PC-3 (cell line): ENCODE results near the gene TTC28. TPM values are rescaled to one million over a fixed set of nuclear protein-coding genes. Genes with fewer than 3 reads are reported as not detected.

ENCODE experiments used
- ATAC-seq: fragments of 200-7000 bp; cut with Tn5 transposase; 2 replicates; pipeline ENCODE4 v1.9.1; 2020; ENCODE audit warnings: mild to moderate bottlenecking, moderate library complexity
- BruUV-seq: library from RNA; stranded (reverse); fragments of 400-500 nt; replicated peaks from 2 replicates; lab custom pipeline; 2021; lab: Mats Ljungman, UMichigan
- CTCF ChIA-PET: fragments of 300-600 bp; sonication (Branson Sonifier 250); formaldehyde crosslinking; loops from one replicate; lab custom pipeline; 2022; ENCODE audit warnings: antibody characterized with exemption; lab: Charles Lee
- POLR2A ChIA-PET: fragments of 300-600 bp; sonication (Branson Sonifier 250); formaldehyde crosslinking; loops from one replicate; lab custom pipeline; 2022; ENCODE audit warnings: antibody characterized with exemption; ENCODE audit not compliant: unreplicated experiment; lab: Charles Lee
- DNase-seq: peaks from one replicate; pipeline ENCODE4 v3.0.0-alpha.2; 2015
- H2AFZ ChIP-seq: fragments of 300-600 bp; sonication (generic); 2 replicates; pipeline ENCODE4 v1.6.0; 2016; ENCODE audit warnings: antibody characterized with exemption, low read length
- H3F3A ChIP-seq: fragments of 300-600 bp; sonication (generic); one replicate; pipeline ENCODE4 v1.6.0; 2017; ENCODE audit warnings: antibody characterized with exemption, low read length, control low read depth, mild to moderate bottlenecking; ENCODE audit not compliant: unreplicated experiment
- H3K27ac ChIP-seq: fragments of 300-600 bp; sonication (generic); 2 replicates; pipeline ENCODE4 v1.5.1; 2016; ENCODE audit warnings: mild to moderate bottlenecking, low read length
- H3K27me3 ChIP-seq: fragments of 300-600 bp; sonication (generic); 2 replicates; pipeline ENCODE4 v1.6.1; 2016; ENCODE audit warnings: low read length, mixed read lengths
- H3K36me3 ChIP-seq: fragments of 300-600 bp; sonication (generic); 2 replicates; pipeline ENCODE4 v1.6.1; 2016; ENCODE audit warnings: low read depth, mixed run types, low read length, mixed read lengths
- H3K4me1 ChIP-seq: fragments of 300-600 bp; sonication (generic); 2 replicates; pipeline ENCODE4 v1.5.1; 2016; ENCODE audit warnings: low read length; ENCODE audit not compliant: insufficient read depth
- H3K4me2 ChIP-seq: fragments of 300-600 bp; sonication (generic); 2 replicates; pipeline ENCODE4 v1.6.0; 2016; ENCODE audit warnings: low read length
- H3K4me3 ChIP-seq: fragments of 300-600 bp; sonication (generic); 2 replicates; pipeline ENCODE4 v1.5.1; 2016; ENCODE audit warnings: mild to moderate bottlenecking, low read length, mixed read lengths
- H3K79me2 ChIP-seq: fragments of 300-600 bp; sonication (generic); 2 replicates; pipeline ENCODE4 v1.6.1; 2017; ENCODE audit warnings: low read length, mixed read lengths
- H3K9ac ChIP-seq: fragments of 300-600 bp; sonication (generic); 2 replicates; pipeline ENCODE4 v1.6.0; 2016; ENCODE audit warnings: mild to moderate bottlenecking, low read length
- H3K9me2 ChIP-seq: fragments of 300-600 bp; sonication (generic); replicated peaks from 2 replicates; pipeline ENCODE4 v1.6.1; 2016; ENCODE audit warnings: mixed run types, low read length, mixed read lengths
- H3K9me3 ChIP-seq: fragments of 300-600 bp; sonication (generic); 2 replicates; pipeline ENCODE4 v1.6.1; 2016; ENCODE audit warnings: low read length, mixed read lengths
- H4K20me1 ChIP-seq: fragments of 300-600 bp; sonication (generic); 2 replicates; pipeline ENCODE4 v1.6.1; 2016; ENCODE audit warnings: low read length, mixed read lengths
- CTCF ChIP-seq: fragments of 300-600 bp; sonication (generic); conservative IDR thresholded peaks from 2 replicates; pipeline ENCODE4 v1.5.1; 2017; ENCODE audit warnings: antibody characterized with exemption, low read depth, mild to moderate bottlenecking, low read length
- EZH2 ChIP-seq: fragments of 300-600 bp; sonication (generic); IDR thresholded peaks from one replicate; pipeline ENCODE4 v1.6.1; 2017; ENCODE audit warnings: antibody characterized with exemption, mild to moderate bottlenecking, low read length; ENCODE audit not compliant: unreplicated experiment
- EZH2phosphoT487 ChIP-seq: fragments of 300-600 bp; sonication (generic); IDR thresholded peaks from 2 replicates; pipeline ENCODE4 v1.6.1; 2018; ENCODE audit warnings: mild to moderate bottlenecking, antibody characterized with exemption, low read length, borderline replicate concordance
- intact Hi-C: fragments of 100-400 bp; cut with micrococcal nuclease; formaldehyde crosslinking; loops from 2 replicates; pipeline ENCODE4 v1.9.0; 2023
- total RNA-seq: library from RNA; depleted of rRNA; stranded (reverse); fragments of >200 nt; gene quantifications from 2 replicates; pipeline ENCODE4 v1.2.3, GENCODE V29; 2014

TTC28 gene
- total RNA-seq, 1 experiment from 2014 or later = 6.3 TPM

DNA sequence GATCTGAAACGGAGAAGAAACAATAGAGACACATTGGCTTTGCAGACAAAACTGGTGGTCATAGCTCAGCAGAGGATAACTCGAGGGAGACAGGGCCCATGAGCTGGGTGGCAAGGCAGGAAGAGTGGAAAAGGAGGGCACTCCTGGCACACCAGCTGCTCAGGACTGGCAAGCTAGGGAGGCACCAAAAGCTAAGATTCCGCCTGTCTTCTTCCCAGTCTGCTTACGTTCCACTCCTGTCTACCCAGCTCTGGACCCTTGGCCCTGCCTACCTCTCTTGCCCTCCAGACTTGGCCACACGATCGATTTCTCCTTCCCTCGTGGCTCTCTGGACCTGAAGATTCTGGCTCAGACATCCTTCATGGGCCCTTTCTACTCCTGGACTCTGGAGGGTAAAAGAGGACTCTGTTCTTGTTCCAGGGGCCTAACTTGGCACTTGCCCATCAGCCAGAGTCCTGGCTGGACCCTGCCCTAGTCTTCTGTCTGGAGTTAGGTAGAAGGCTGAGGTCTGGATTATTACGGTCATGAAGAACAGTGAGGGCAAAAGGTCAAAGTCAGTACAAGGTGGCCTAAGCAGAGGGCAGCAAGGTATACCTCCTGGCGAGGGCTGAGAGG is 645.4 kb downstream of the TTC28 start:
- ChIA-PET CTCF (no interaction called here), POLR2A (no interaction called here)
- H4K20me1 ChIP-seq = no peaks in the 10 kb centered on the region
- intact Hi-C loops = no loop called here
- no peak overlapping the region for H3K27ac ChIP-seq
- H3K9me3 ChIP-seq = no peaks in the 10 kb centered on the region
- peaks cover 10% of the 10 kb centered on the region for H3K4me1 ChIP-seq
- no peak for ATAC-seq
- H3K36me3 ChIP-seq = no peaks in the 10 kb centered on the region
- H2AFZ ChIP-seq = no peak overlapping the region
- no peak overlapping the region for H3K4me3 ChIP-seq
- H3K9me2 ChIP-seq = no peaks in the 10 kb centered on the region
- BruUV-seq = no TSS peak
- H3K4me2 ChIP-seq = no peak overlapping the region
- no peak overlapping the region for H3K9ac ChIP-seq
- DNase-seq = no peak
- H3F3A ChIP-seq = no peaks in the 10 kb centered on the region
- H3K79me2 ChIP-seq = no peaks in the 10 kb centered on the region
- TF ChIP-seq EZH2 = no peak
- no peak for TF ChIP-seq CTCF
- no peak for TF ChIP-seq EZH2phosphoT487
- no peaks in the 10 kb centered on the region for H3K27me3 ChIP-seq

GRCh38 chr22:28032861-28033260 is 646.8 kb downstream of the TTC28 start:
- H3K36me3 ChIP-seq = no peaks in the 10 kb centered on the region
- H3K9me3 ChIP-seq = no peaks in the 10 kb centered on the region
- TF ChIP-seq CTCF = no peak
- TF ChIP-seq EZH2 = no peak
- TF ChIP-seq EZH2phosphoT487 = no peak
- ATAC-seq = no peak
- no peak overlapping the region for H3K9ac ChIP-seq
- no peaks in the 10 kb centered on the region for H4K20me1 ChIP-seq
- ChIA-PET POLR2A (no interaction called here), CTCF (no interaction called here)
- no peaks in the 10 kb centered on the region for H3F3A ChIP-seq
- H3K79me2 ChIP-seq = no peaks in the 10 kb centered on the region
- BruUV-seq = no TSS peak
- H2AFZ ChIP-seq = no peak overlapping the region
- no peaks in the 10 kb centered on the region for H3K9me2 ChIP-seq
- H3K4me1 ChIP-seq = peaks cover 20% of the 10 kb centered on the region
- intact Hi-C loops = no loop called here
- no peak overlapping the region for H3K27ac ChIP-seq
- no peak overlapping the region for H3K4me2 ChIP-seq
- no peak overlapping the region for H3K4me3 ChIP-seq
- H3K27me3 ChIP-seq = no peaks in the 10 kb centered on the region
- no peak for DNase-seq

- no peaks in the 10 kb centered on the region for H4K20me1 ChIP-seq
- ChIA-PET CTCF (interaction anchor here (0.6 kb wide), 1 partner anchor 12 kb away, joined by 3 read pairs; no protein-coding TSS in a partner anchor), POLR2A (no interaction called here)
- intact Hi-C loops = no loop called here
- ATAC-seq (no peak), DNase-seq (no peak)
- no TSS peak for BruUV-seq
- H3K4me2 ChIP-seq = no peak overlapping the region
- no peaks in the 10 kb centered on the region for H3K9me2 ChIP-seq
- H3K9me3 ChIP-seq = no peaks in the 10 kb centered on the region
- H3K4me1 ChIP-seq = peaks cover 20% of the 10 kb centered on the region
- H3K9ac ChIP-seq = no peak overlapping the region
- no peak overlapping the region for H3K4me3 ChIP-seq
- no peaks in the 10 kb centered on the region for H3K36me3 ChIP-seq
- H3K27me3 ChIP-seq = no peaks in the 10 kb centered on the region
- no peaks in the 10 kb centered on the region for H3F3A ChIP-seq
- H3K79me2 ChIP-seq = no peaks in the 10 kb centered on the region
- H2AFZ ChIP-seq = no peak overlapping the region
- TF ChIP-seq CTCF (no peak), EZH2phosphoT487 (no peak), EZH2 (no peak)
- no peak overlapping the region for H3K27ac ChIP-seq
Measured at GRCh38 chr22:28031383-28031922, 648.2 kb downstream of the TTC28 start.
